Endothelial cell of umbilical vein (primary cell): ENCODE data around the gene MBOAT2. TPM values are rescaled to one million over a fixed set of nuclear protein-coding genes. Genes with fewer than 3 reads are reported as not detected.

Experiments
- BruUV-seq: library from RNA; stranded (reverse); fragments of 400-500 nt; replicated peaks from 2 replicates; lab custom pipeline; 2021; lab: Mats Ljungman, UMichigan
- CTCF ChIA-PET: fragments of 300-600, 350-600 bp; sonication (Branson Sonifier 250); formaldehyde crosslinking; loops from one replicate; lab custom pipeline; 2021; ENCODE audit warnings: antibody characterized with exemption, inconsistent platforms; lab: Charles Lee
- POLR2A ChIA-PET: fragments of 300-600, 350-600 bp; sonication (Branson Sonifier 250); formaldehyde crosslinking; loops from one replicate; lab custom pipeline; 2021; ENCODE audit warnings: antibody characterized with exemption, inconsistent platforms; lab: Charles Lee
- DNase-seq: peaks from one replicate; pipeline ENCODE4 v3.0.0-alpha.2; 2011; ENCODE audit warnings: low read depth, low spot score
- FAIRE-seq: peaks from 2 replicates; lab custom pipeline; 2011; peaks lifted over from hg19 to GRCh38; lab: Jason Lieb, UNC
- H2AFZ ChIP-seq: 2 replicates; pipeline ENCODE4 v1.6.0; 2012; ENCODE audit warnings: low read depth, low read length, control low read depth, inconsistent platforms
- H3K27ac ChIP-seq: 2 replicates; pipeline ENCODE4 v1.5.1; 2011; ENCODE audit warnings: low read depth, mild to moderate bottlenecking, control low read depth, low read length, moderate library complexity; ENCODE audit not compliant: insufficient read depth
- H3K27me3 ChIP-seq, 2 experiments: 2 replicates each; pipeline versions ENCODE4 v1.6.0 to v1.6.1; 2011; ENCODE audit warnings: low read length in 2 of 2, mixed read lengths in 1 of 2; ENCODE audit not compliant: control insufficient read depth in 2 of 2, insufficient read depth in 2 of 2
- H3K36me3 ChIP-seq, 2 experiments: 2 replicates in 1 of 2; 3 replicates in 1 of 2; pipeline ENCODE4 v1.5.1; 2011; ENCODE audit warnings: low read length in 2 of 2, mild to moderate bottlenecking in 1 of 2, moderate library complexity in 1 of 2; ENCODE audit not compliant: control insufficient read depth in 2 of 2, insufficient read depth in 2 of 2; ENCODE audit errors: extremely low read depth in 1 of 2
- H3K4me1 ChIP-seq: 3 replicates; pipeline ENCODE4 v1.5.1; 2011; ENCODE audit warnings: mild to moderate bottlenecking, low read length; ENCODE audit not compliant: control insufficient read depth, insufficient read depth; ENCODE audit errors: extremely low read depth
- H3K4me2 ChIP-seq: 2 replicates; pipeline ENCODE4 v1.6.1; 2011; ENCODE audit warnings: low read length, control low read depth, mixed read lengths; ENCODE audit not compliant: insufficient read depth
- H3K4me3 ChIP-seq, 3 experiments: fragments of 200-600 bp in 1 of 3; sonication (generic), shearing (Covaris generic) in 1 of 3; replicated peaks in 1 of 3; 2 replicates each; pipeline ENCODE4 v1.5.1; 2011 to 2016; ENCODE audit warnings: control low read depth in 3 of 3, low read length in 3 of 3, mild to moderate bottlenecking in 2 of 3, inconsistent platforms in 1 of 3, low read depth in 1 of 3, moderate library complexity in 1 of 3; ENCODE audit not compliant: insufficient read depth in 1 of 3
- H3K79me2 ChIP-seq: 2 replicates; pipeline ENCODE4 v1.6.0; 2012; ENCODE audit warnings: low read length, inconsistent platforms; ENCODE audit not compliant: control insufficient read depth, insufficient read depth
- H3K9ac ChIP-seq: replicated peaks from 2 replicates; pipeline ENCODE3; 2011; ENCODE audit warnings: low read length, control low read depth; ENCODE audit not compliant: insufficient read depth; ENCODE audit errors: extremely low read depth
- H3K9me1 ChIP-seq: replicated peaks from 3 replicates; pipeline ENCODE4 v1.6.0; 2011; ENCODE audit warnings: mild to moderate bottlenecking, low read length; ENCODE audit not compliant: control insufficient read depth, insufficient read depth; ENCODE audit errors: extremely low read depth
- H3K9me3 ChIP-seq: replicated peaks from 2 replicates; pipeline ENCODE4 v1.5.1; 2012; ENCODE audit warnings: low read length, inconsistent platforms; ENCODE audit not compliant: control insufficient read depth, insufficient read depth
- H4K20me1 ChIP-seq: replicated peaks from 2 replicates; pipeline ENCODE3; 2011; ENCODE audit warnings: mild to moderate bottlenecking, low read length; ENCODE audit not compliant: control insufficient read depth, insufficient read depth; ENCODE audit errors: extremely low read depth
- CTCF ChIP-seq, 2 donors: IDR thresholded peaks; 1 replicate in 1 of 2; 2 replicates in 1 of 2; pipeline ENCODE4 v1.5.1; 2011; ENCODE audit warnings: low read length in 2 of 2, mild to moderate bottlenecking in 2 of 2, moderate library complexity in 2 of 2, control low read depth in 1 of 2, inconsistent platforms in 1 of 2, low read depth in 1 of 2; ENCODE audit not compliant: insufficient read depth in 1 of 2; ENCODE audit errors: extremely low read depth in 1 of 2
- EZH2 ChIP-seq: IDR thresholded peaks from 2 replicates; pipeline ENCODE4 v1.6.1; 2012; ENCODE audit warnings: borderline replicate concordance, low read depth, mild to moderate bottlenecking, moderate library complexity, low read length, inconsistent platforms; ENCODE audit not compliant: severe bottlenecking
- FOS ChIP-seq: IDR thresholded peaks from 2 replicates; pipeline ENCODE4 v1.6.1; 2011; ENCODE audit warnings: mild to moderate bottlenecking, low read length, moderate library complexity, borderline replicate concordance; ENCODE audit not compliant: insufficient read depth
- JUN ChIP-seq: IDR thresholded peaks from 2 replicates; pipeline ENCODE4 v1.6.1; 2011; ENCODE audit warnings: borderline replicate concordance, low read depth; ENCODE audit not compliant: insufficient read length, insufficient read depth
- MAX ChIP-seq: IDR thresholded peaks from 2 replicates; pipeline ENCODE4 v1.6.1; 2011; ENCODE audit not compliant: insufficient read depth, insufficient read length
- POLR2A ChIP-seq: IDR thresholded peaks from 2 replicates; pipeline ENCODE4 v1.6.1; 2012; ENCODE audit warnings: low read depth, mild to moderate bottlenecking, control low read depth, low read length
- POLR2AphosphoS5 ChIP-seq: IDR thresholded peaks from 2 replicates; pipeline ENCODE4 v1.6.1; 2012; ENCODE audit warnings: low read depth, mild to moderate bottlenecking, control low read depth, low read length, moderate library complexity; ENCODE audit not compliant: insufficient read depth
- dilution Hi-C: fragments of 300-500 bp; cut with MboI; formaldehyde crosslinking; loops from one replicate; pipeline ENCODE4 v1.15.0; 2019; ENCODE audit warnings: low sequenced_read_pairs; ENCODE audit not compliant: extremely low pct_ligation_motif_present
- intact Hi-C: fragments of 100-400 bp; cut with micrococcal nuclease; formaldehyde crosslinking; loops from one replicate; pipeline ENCODE4 v1.10.0; 2022
- polyA plus RNA-seq, 4 experiments: library from polyadenylated mRNA; depleted of rRNA in 3 of 4; stranded (reverse) in 3 of 4; unstranded in 1 of 4; fragments of >200 nt; gene quantifications; 2 replicates each; pipeline versions ENCODE4 v1.2.1 to v1.2.3, GENCODE V29; 2011 to 2012; ENCODE audit warnings: missing spikeins in 1 of 4
- total RNA-seq: library from RNA; stranded (reverse); gene quantifications from 2 replicates; pipeline ENCODE4 v1.2.3, GENCODE V29; 2021

The MBOAT2 gene
- total and polyA plus RNA-seq, 2 donors (not counting 3 experiments of a cell fraction or from before 2014, with no cell fraction given) = 10.9 to 22.1 TPM

DNA sequence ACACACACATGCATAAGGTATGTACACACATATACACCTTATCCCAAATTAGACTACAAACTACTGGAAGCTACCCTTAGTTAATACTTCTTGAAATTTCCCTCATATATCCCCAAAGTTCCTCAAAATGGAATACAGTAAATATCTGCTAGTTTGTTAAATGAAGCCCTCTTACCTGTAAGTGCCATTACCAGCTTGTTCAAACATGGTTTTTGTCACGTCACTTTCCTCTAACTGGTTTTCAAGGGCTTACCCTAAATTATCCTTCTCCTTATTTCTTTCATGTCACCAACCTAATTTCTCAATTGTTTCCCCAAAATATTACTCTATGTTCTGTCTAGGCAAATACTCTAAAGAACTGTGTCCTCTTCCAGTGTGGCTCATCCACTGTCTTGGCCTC lies 141.7 kb downstream of the MBOAT2 start:
- FAIRE-seq = no peak
- POLR2A ChIA-PET = no interaction called here
- no peaks in the 10 kb centered on the region for H4K20me1 ChIP-seq

More for the DNA sequence above, 141.7 kb downstream of the MBOAT2 start:
- Histone ChIP-seq H3K27ac (no peak overlapping the region), H3K4me3 (no peak overlapping the region), H3K4me1 (no peaks in the 10 kb centered on the region), H3K9ac (no peak overlapping the region), H3K36me3 (no peaks in the 10 kb centered on the region), H2AFZ (no peak overlapping the region), H3K9me3 (no peaks in the 10 kb centered on the region), H3K79me2 (no peaks in the 10 kb centered on the region), H3K27me3 (no peaks in the 10 kb centered on the region), H3K9me1 (no peaks in the 10 kb centered on the region), H3K4me2 (no peak overlapping the region)
- no peak for TF ChIP-seq FOS
- no peak for TF ChIP-seq CTCF (IDR thresholded peaks at IDR 0.05; ENCODE audit: extremely low read depth in 1 of 2, insufficient read depth in 1 of 2, low read depth in 1 of 2, low read length in 2 of 2)
- no peak for TF ChIP-seq MAX
- no peak for TF ChIP-seq POLR2A
- TF ChIP-seq JUN = no peak
- no peak for TF ChIP-seq POLR2AphosphoS5
- TF ChIP-seq EZH2 = no peak
- CTCF ChIA-PET = interaction anchor here (2.7 kb wide), 1 partner anchor 278 kb away, joined by 7 read pairs; no protein-coding TSS in a partner anchor
- intact Hi-C loops (no loop called here), dilution Hi-C loops (no loop called here)
- no TSS peak for BruUV-seq
- DNase-seq = no peak
